ENCODE results near the gene HMGXB3.
A peak's percentile ranks its signal among the peaks of the same experiment; 100 is the strongest.
"Not testable (repeated sequence)": the region's sequence is repeated elsewhere in the genome, so short reads cannot be mapped to it uniquely, and the experiment has no call there.

HMGXB3 gene

GRCh38 chr5:150068961-150069645 is 68.6 kb downstream of the HMGXB3 start:
- no peak for DNase-seq (ENCODE audit: low spot score)

GRCh38 chr5:150069672-150070627 is 69.4 kb downstream of the HMGXB3 start:
- no peak for DNase-seq (ENCODE audit: low spot score)

- no peak for DNase-seq (ENCODE audit: low spot score)
These were observed 70.3 kb downstream of the HMGXB3 start for GRCh38 chr5:150070821-150071220.

- DNase-seq (ENCODE audit: low spot score): no peak
These were observed 72.6 kb downstream of the HMGXB3 start for GRCh38 chr5:150073086-150073625.

GRCh38 chr5:150073677-150074076 is 73.1 kb downstream of the HMGXB3 start:
- DNase-seq (ENCODE audit: low spot score): no peak

GRCh38 chr5:150075233-150075632 is 74.7 kb downstream of the HMGXB3 start:
- DNase-seq (ENCODE audit: low spot score): no peak

- DNase-seq (ENCODE audit: low spot score): no peak
These were observed 75.3 kb downstream of the HMGXB3 start for GRCh38 chr5:150075806-150076205.

- no peak for DNase-seq (ENCODE audit: low spot score)
These were observed 76.5 kb downstream of the HMGXB3 start for GRCh38 chr5:150077060-150077459.

- no peak for DNase-seq (ENCODE audit: low spot score)
These were observed 77.7 kb downstream of the HMGXB3 start for GRCh38 chr5:150077996-150078801.

GRCh38 chr5:150078802-150079689 is 78.5 kb downstream of the HMGXB3 start:
- no peak for DNase-seq (ENCODE audit: low spot score)

- DNase-seq (ENCODE audit: low spot score): no peak
These were observed 79.4 kb downstream of the HMGXB3 start for GRCh38 chr5:150079909-150080461.

GRCh38 chr5:150080696-150081435 is 80.3 kb downstream of the HMGXB3 start:
- no peak for DNase-seq (ENCODE audit: low spot score)

- DNase-seq (ENCODE audit: low spot score): peak; percentile 64
These were observed 81.2 kb downstream of the HMGXB3 start for GRCh38 chr5:150081541-150082283.

GRCh38 chr5:150082374-150082773 is 81.8 kb downstream of the HMGXB3 start:
- DNase-seq (ENCODE audit: low spot score): no peak

GRCh38 chr5:150082889-150083288 is 82.3 kb downstream of the HMGXB3 start:
- no peak for DNase-seq (ENCODE audit: low spot score)

- not testable (repeated sequence) for DNase-seq (ENCODE audit: low spot score)
These were observed 84.2 kb downstream of the HMGXB3 start for GRCh38 chr5:150084754-150085153.

- DNase-seq (ENCODE audit: low spot score): no peak
These were observed 84.8 kb downstream of the HMGXB3 start for GRCh38 chr5:150085191-150085912.

- DNase-seq (ENCODE audit: low spot score): no peak
These were observed 85.6 kb downstream of the HMGXB3 start, which contains the start of gene CSF1R for GRCh38 chr5:150085950-150086715. CSF1R (minus strand) TSS chr5:150086554; CDS start chr5:150086427, 127 bp downstream.
